Osteocyte (in vitro differentiated cells): ENCODE data around the gene PYCR2. TPM values are rescaled to one million over a fixed set of nuclear protein-coding genes. Genes with fewer than 3 reads are reported as not detected.
A peak's percentile ranks its signal among the peaks of the same experiment; 100 is the strongest.

Experiments used
- DNase-seq: peaks from one replicate; pipeline ENCODE4 v3.0.0; 2021; ENCODE audit warnings: mixed read lengths; ENCODE audit not compliant: unreplicated experiment; ENCODE audit errors: extremely low spot score
- H3K27ac Mint-ChIP-seq: one replicate; pipeline ENCODE4 v1.8.0; 2021; ENCODE audit warnings: mild to moderate bottlenecking, mixed read lengths; ENCODE audit not compliant: unreplicated experiment
- H3K27me3 Mint-ChIP-seq: one replicate; pipeline ENCODE4 v1.8.0; 2021; ENCODE audit warnings: mixed read lengths; ENCODE audit not compliant: unreplicated experiment
- H3K36me3 Mint-ChIP-seq: one replicate; pipeline ENCODE4 v1.8.0; 2021; ENCODE audit warnings: mixed read lengths; ENCODE audit not compliant: unreplicated experiment
- H3K4me1 Mint-ChIP-seq: one replicate; pipeline ENCODE4 v1.8.0; 2021; ENCODE audit warnings: mixed read lengths; ENCODE audit not compliant: unreplicated experiment
- H3K4me3 Mint-ChIP-seq: one replicate; pipeline ENCODE4 v1.8.0; 2021; ENCODE audit warnings: mild to moderate bottlenecking, moderate library complexity, mixed read lengths; ENCODE audit not compliant: unreplicated experiment
- H3K9me3 Mint-ChIP-seq: one replicate; pipeline ENCODE4 v1.8.0; 2021; ENCODE audit warnings: mixed read lengths; ENCODE audit not compliant: unreplicated experiment
- total RNA-seq: library from RNA; stranded (reverse); gene quantifications from 2 replicates; pipeline ENCODE4 v1.2.1, GENCODE V29; 2021
- TF ChIP-seq, protein P1 (sequence below): fragments of 200-600 bp; sonication (generic); IDR thresholded peaks from 2 replicates; pipeline ENCODE4 v1.5.0; 2021; ENCODE audit warnings: antibody characterized with exemption, mild to moderate bottlenecking, moderate library complexity

The PYCR2 gene
- total RNA-seq, 1 donor from 2014 or later, result 60.3 TPM

DNA sequence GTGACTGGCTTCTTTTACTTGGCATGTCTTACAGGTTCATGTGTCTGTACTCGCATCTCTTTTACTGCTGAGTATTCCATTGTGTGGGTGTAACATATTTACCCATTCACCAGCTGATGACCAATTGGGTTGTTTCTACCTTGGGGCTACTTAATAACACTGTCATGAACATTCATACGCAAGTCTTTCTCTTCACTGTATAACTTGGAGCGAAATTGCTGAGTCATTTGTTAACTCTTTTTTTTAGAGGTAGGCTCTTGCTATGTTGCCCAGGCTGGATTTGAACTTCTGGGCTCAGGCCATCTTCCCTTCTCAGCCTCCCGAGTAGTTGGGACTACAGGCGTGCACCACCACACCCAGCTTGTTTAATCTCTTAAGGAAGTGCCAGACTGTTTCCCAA, 6.5 kb downstream of the PYCR2 start:
- Mint-ChIP-seq H3K36me3 (peaks cover 28% of the 10 kb centered on the region), H3K27ac (peak overlapping the region; percentile 50), H3K27me3 (no peaks in the 10 kb centered on the region), H3K9me3 (no peaks in the 10 kb centered on the region), H3K4me3 (no peak overlapping the region), H3K4me1 (peaks cover 25% of the 10 kb centered on the region)
- no peak for DNase-seq
- TF ChIP-seq, protein P1, sequence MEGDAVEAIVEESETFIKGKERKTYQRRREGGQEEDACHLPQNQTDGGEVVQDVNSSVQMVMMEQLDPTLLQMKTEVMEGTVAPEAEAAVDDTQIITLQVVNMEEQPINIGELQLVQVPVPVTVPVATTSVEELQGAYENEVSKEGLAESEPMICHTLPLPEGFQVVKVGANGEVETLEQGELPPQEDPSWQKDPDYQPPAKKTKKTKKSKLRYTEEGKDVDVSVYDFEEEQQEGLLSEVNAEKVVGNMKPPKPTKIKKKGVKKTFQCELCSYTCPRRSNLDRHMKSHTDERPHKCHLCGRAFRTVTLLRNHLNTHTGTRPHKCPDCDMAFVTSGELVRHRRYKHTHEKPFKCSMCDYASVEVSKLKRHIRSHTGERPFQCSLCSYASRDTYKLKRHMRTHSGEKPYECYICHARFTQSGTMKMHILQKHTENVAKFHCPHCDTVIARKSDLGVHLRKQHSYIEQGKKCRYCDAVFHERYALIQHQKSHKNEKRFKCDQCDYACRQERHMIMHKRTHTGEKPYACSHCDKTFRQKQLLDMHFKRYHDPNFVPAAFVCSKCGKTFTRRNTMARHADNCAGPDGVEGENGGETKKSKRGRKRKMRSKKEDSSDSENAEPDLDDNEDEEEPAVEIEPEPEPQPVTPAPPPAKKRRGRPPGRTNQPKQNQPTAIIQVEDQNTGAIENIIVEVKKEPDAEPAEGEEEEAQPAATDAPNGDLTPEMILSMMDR, result no peak

DNA sequence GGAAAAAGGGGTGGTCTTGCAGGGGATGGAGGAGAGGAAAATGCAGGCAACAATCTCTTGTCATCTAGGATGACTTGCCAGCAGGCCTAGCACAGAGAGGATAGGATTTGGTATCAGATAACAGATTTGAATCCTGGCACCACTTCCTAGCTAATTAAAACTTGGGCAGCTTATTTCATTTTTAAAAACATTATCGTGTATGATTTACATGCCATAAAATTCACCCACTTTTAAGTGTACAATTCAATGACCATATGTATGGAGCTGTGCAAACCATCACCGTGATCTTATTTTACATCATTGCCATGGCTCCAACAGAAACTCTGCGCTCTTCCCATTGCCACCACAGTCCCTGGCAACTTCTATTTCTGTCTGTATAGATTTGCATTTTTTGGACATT, 6.9 kb downstream of the PYCR2 start:
- TF ChIP-seq, protein P1, result no peak
- Mint-ChIP-seq H3K9me3 (no peaks in the 10 kb centered on the region), H3K4me1 (peaks cover 21% of the 10 kb centered on the region), H3K36me3 (peaks cover 28% of the 10 kb centered on the region), H3K27me3 (no peaks in the 10 kb centered on the region), H3K4me3 (no peak overlapping the region), H3K27ac (peak overlapping the region; percentile 50)
- no peak for DNase-seq

DNA sequence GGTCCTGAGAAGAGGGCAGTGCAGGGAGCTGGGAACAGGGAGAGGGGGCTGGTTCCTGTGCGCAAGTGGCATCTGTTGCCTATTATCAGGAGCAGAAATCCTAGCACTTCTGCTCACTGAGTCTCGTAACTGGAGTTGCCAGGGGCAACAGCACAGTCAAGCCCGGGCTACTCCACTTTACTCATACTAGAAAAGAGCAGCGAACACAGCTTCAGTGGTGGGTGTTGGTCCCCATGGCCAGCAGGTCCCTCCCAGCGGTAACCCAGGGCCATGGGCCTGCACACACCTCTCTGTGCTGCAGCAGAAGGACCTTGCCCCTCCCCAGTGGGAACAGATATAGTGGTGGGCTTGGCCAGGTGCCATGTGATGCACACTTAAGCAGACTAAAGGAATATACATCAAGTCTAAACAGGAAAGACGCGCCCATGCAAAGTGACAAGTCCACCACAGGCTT, 8.5 kb downstream of the PYCR2 start:
- H3K9me3 Mint-ChIP-seq, result no peaks in the 10 kb centered on the region
- no peak for DNase-seq
- H3K27ac Mint-ChIP-seq, result no peak overlapping the region
- no peak overlapping the region for H3K4me3 Mint-ChIP-seq
- H3K36me3 Mint-ChIP-seq, result peaks cover 30% of the 10 kb centered on the region
- TF ChIP-seq, protein P1, result no peak
- H3K4me1 Mint-ChIP-seq, result peaks cover 13% of the 10 kb centered on the region
- no peaks in the 10 kb centered on the region for H3K27me3 Mint-ChIP-seq

DNA sequence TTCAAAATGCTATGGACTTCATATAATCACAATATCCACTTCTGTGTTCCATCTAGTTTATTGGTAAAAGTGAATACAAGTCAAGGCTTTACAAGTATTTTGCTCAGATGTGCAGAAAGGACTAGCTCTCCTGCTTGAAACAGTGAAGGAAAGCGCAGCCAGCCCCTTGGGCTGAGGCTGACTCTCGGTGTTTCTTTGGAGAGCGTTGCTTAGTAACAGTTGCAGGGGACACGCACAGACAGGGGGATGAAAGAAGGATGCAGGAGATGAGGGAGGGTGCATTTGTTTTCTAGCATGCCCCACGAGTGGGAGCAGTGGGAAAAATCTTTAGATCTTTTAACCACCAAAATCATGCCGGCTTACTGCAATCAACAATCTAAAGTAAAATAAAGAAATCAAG, 9.1 kb downstream of the PYCR2 start:
- TF ChIP-seq, protein P1, result no peak
- DNase-seq, result no peak
- no peaks in the 10 kb centered on the region for H3K27me3 Mint-ChIP-seq
- no peaks in the 10 kb centered on the region for H3K9me3 Mint-ChIP-seq
- no peak overlapping the region for H3K27ac Mint-ChIP-seq
- H3K4me3 Mint-ChIP-seq, result no peak overlapping the region
- peaks cover 7% of the 10 kb centered on the region for H3K4me1 Mint-ChIP-seq
- peaks cover 28% of the 10 kb centered on the region for H3K36me3 Mint-ChIP-seq

DNA sequence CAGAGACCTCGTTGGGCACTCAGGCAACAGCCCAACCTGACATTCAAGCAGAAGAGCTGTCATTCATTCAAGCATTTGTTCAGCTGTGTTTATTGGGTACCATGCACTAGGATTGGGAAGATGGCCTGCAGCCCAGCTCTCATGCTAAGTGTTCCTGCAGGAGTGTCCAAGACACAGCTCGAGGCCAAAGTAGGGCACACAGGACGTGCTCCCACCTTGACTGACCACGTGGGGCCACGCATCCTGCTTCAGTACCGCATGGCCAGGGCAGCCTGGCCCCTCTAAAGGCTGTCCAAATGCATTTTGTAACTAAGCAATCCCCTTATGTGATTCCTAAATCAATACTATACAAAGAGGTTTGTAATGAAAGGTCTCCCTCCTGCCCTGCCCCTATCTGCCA, 9.7 kb downstream of the PYCR2 start:
- Mint-ChIP-seq H3K36me3 (peaks cover 23% of the 10 kb centered on the region), H3K4me1 (peaks cover 1% of the 10 kb centered on the region), H3K9me3 (no peaks in the 10 kb centered on the region), H3K27me3 (no peaks in the 10 kb centered on the region), H3K27ac (no peak overlapping the region), H3K4me3 (no peak overlapping the region)
- TF ChIP-seq, protein P1, result no peak
- DNase-seq, result no peak
